NCI-H345 treated with DMSO at 0.1 percent for 48 hours (cell line): ENCODE measurements around the gene FKBP6.
"Not testable (repeated sequence)": the region's sequence is repeated elsewhere in the genome, so short reads cannot be mapped to it uniquely, and the experiment has no call there.

Experiments
- DNase-seq: peaks from one replicate; lab custom pipeline; 2025; ENCODE audit not compliant: unreplicated experiment; lab: John Stamatoyannopoulos, UW

Gene FKBP6, protein sequence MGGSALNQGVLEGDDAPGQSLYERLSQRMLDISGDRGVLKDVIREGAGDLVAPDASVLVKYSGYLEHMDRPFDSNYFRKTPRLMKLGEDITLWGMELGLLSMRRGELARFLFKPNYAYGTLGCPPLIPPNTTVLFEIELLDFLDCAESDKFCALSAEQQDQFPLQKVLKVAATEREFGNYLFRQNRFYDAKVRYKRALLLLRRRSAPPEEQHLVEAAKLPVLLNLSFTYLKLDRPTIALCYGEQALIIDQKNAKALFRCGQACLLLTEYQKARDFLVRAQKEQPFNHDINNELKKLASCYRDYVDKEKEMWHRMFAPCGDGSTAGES

DNA sequence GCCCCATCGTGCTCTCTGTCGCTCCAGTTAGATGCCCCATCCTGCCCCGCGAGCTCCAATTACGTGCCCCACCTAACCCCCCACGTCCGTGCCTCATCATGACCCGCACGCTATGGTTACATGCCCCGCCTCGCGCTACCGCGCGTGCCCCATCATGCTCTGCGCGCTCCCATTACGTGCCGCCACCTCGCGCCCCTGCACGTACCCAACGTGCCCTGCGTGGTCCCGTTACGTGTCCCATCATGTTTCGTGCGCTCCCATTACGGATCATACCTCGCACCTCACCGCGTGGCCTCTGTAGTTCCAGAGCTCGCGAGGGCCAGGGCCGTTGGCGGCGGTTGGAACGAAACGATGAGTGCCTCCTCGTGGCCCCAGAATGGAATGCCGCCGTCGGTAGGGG is at the start of gene FKBP6, which contains the start of gene TRIM50:
FKBP6 (plus strand) TSS at position 240 of the 400 bp plus-strand sequence. CDS start 268 bp downstream, outside the sequence.
TRIM50 (minus strand) TSS at position 161 of the 400 bp plus-strand sequence. CDS start 3,295 bp downstream, outside the sequence.
- not testable (repeated sequence) for DNase-seq

DNA sequence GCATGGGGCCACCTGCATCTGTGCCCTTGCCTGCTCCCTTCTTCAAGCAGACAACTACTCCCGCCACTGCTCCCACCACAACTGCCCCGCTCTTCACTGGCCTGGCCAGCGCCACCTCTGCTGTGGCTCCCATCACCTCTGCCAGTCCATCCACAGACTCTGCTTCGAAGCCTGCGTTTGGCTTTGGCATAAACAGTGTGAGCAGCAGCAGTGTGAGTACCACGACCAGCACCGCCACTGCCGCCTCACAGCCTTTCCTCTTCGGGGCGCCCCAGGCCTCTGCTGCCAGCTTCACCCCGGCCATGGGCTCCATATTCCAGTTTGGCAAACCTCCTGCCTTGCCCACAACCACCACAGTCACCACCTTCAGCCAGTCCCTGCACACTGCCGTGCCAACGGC is 30.7 kb upstream of the FKBP6 start:
- DNase-seq, result not testable (repeated sequence)

DNA sequence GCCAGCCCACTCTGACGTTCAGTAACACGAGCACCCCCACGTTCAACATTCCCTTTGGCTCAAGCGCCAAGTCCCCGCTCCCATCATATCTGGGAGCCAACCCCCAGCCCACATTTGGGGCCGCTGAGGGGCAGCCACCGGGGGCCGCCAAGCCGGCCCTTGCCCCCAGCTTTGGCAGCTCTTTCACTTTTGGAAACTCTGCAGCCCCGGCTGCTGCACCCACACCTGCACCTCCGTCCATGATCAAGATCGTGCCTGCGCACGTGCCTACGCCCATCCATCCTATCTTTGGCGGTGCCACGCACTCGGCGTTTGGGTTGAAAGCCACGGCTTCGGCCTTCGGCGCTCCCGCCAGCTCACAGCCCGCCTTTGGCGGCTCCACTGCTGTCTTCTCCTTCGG is 30.3 kb upstream of the FKBP6 start:
- DNase-seq, result not testable (repeated sequence)

DNA sequence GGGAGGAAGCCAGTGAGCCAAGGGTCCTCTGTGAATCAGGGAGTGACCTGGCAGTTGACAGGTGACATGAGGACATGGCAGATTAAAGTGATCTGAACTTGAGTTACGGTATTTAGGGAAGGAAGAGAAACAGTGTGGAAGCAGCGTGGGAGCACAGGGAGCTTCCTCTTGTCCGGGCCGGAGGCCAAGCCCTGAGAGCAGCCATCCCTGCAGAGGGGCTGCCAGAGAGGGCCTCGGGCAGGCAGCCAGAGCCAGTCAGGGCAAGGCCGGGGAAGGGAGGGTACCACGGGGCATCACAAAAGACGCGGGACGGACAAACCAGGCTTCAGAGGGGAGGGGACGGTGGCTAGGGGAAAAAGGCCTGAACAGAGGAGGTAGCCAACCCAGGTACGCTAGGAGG is 28.1 kb upstream of the FKBP6 start:
- not testable (repeated sequence) for DNase-seq

DNA sequence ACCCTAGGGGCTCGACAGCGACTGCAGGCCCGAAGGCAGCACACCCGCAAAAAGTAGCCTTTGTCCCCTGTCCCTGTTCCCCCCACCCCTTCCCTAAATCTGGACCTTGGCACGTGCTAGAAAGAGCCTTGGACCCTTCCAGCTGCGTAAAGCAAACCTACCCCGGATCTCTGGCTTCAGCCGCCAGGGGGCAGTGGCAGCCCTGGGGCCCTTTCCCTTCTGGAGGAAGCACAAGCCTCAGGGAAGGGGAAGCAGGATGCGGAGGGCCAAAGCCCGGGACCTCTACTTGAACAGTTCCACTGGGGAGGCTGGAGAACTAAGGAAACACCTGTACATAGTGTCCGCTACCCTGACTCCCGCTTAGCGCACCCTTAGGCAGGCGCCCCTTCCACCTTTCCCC is 26.9 kb upstream of the FKBP6 start:
- DNase-seq, result not testable (repeated sequence)

DNA sequence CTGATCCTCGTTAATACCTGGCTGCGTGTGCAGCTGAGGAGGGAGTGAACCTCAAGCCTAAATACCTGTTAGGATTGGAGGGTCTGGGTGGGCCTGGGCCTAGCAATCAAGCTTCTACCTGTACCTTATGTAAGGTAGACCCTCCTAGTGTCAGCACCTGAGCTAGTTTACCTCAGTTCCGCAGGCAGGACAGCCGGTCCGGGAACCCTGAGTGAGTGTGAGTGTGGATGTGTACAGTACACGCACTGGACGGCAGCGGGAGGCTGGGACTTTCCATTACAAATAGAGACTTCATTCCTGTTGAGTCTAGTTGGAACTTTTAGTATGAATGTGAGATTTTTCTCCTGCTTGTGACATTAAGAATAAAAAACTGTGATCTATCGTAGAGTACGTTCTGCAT is 25.1 kb upstream of the FKBP6 start:
- DNase-seq, result not testable (repeated sequence)

DNA sequence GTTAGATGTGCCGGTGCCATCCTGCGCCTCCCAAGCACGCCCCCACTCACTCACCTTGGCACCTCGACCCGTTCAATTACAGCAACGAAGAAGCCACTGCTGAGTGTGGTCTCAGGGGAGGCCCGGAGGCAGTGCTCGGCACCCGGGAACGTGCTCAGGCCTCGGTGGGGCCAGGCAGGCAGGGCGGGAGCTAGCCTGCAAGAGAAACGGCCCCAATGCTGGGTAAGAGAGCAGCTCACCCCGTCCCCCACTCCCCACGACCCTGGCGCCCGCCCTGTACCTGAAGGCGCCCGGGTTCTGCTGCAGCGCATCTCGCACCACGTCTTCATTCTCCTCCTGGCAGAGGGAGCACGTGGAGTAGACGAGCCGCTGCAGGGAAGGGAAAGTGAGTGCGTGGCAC is 24.4 kb upstream of the FKBP6 start:
- DNase-seq, result no peak

DNA sequence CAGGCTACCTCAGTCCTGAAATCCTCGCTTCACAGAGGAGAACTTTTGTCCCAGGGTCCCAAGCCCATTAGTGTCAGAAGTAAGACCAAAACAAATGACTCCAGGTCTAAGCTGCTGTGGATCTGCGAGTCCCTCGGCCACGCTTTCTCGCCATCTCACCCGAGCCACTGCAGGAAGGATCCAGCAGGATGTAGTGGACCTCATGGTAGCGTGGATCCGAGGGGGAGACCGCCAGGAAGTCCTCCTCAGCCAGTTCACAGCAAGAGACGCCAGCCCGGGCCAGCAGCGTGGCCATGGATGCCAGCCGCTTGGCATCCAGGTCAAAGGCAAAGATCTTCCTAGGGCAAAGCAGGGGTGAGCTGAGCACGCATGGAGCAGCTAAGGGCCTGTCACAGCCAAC is 23.9 kb upstream of the FKBP6 start:
- DNase-seq, result no peak

DNA sequence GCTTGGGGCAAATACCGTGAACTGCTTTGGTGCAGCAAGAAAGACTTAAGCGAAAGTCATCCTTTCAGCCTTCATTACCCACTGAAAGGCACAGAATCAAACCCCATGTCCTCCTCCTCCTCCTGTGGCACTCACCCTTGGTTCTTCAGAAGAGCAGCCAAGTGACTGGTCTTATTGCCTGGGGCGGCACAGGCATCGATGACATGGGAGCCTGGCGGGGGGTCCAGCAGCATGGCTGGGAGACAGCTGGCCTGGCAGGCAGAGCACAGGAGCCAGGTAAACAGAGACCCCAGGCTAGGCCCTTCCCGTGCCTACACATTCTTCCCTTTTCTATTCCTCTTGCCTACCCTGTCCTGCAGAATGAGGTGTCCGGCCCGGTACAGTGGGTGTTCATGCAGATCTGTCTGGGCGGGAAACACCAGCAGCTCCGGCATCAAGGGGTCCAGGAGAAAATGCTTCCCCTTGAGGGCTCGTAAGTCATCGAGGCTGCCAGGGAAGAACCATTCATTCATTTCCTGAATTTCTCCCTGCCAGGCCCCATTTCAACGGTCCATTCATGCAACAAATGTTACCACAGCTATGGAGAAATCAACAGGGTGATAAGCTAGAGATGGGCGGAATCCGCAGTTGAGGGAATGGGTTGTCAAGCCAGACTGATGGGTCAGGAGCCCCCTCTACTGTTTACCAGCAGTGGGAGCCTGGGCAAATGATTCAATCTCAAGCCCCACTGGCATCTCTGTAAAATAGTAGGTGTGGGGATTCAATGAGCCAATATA is 23.2 kb upstream of the FKBP6 start:
- not testable (repeated sequence) for DNase-seq

DNA sequence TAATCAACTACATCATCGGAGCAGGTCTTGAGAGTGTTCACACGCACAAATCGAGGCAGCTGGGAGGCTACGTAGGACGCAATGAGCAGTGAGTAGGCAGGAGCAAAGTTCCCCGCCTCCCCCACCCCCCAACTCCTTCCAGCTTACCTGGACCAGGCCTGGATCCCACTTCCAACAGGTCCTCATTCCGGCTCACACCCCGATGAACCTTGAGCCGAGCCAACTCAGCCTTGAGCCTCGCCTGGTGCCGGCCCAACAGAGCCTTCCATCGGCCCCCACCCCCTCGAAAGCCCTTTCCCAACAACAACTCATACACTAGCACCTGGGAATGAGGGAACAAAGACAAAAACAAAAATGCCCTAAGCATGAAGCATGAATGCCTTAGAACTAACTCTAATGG is 20.5 kb upstream of the FKBP6 start:
- DNase-seq, result no peak

DNA sequence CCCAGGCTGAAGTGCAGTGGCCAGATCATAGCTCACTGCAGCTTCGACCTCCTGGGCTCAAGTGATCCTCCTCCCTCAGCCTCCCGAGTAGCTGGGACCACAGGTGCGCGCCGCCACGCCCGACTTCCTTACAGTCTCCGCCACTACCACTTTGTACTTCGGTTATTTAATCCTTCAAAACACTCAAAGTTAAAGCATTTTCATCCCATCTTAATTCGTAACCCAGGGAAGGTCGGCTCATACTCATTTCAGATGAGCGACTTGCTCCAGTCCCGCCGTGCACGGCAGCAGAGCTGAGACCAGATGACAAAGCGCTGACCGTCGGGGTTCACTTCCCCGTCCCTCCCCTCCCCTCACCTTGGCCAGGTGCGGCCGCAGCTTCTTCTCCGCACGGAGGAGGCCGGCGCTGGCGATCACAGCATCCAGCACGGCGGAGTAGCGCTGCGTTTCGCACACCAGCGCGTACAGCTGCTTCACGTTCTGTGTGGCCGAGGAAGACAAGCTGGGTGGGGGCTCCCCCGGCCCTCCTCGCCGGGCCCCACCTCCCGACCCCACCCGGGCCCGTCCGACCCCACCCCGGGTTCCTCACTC is 19.8 kb upstream of the FKBP6 start:
- DNase-seq, result no peak

DNA sequence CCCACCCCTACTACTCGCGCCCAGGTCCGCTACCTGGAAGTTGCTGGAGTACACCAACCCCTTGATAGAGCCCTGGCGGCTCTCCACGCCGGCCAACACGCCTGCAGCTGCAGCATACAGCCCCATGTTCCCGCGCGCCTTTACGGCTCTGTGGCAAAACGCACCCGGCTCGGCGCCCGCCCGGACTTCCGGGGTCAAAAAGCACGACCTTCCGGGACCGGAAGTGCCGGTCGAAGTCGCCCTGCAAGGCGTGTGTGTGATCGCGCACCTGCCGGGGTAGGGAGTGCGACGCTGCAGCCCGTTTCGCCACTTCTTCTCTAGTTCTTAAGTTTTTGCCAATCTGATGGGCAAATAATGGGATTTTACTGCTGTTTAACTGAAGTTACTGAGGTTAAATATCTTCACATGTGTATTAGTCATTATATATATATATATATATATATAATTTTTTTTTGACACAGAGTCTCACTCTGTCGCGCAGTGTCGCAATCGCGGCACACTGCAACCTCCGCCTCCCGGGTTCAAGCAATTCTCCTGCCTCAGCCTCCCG is 19.2 kb upstream of the FKBP6 start, which contains the start of gene NSUN5:
NSUN5 (minus strand) TSS at position 162 of the 550 bp plus-strand sequence; CDS start at position 126, 36 bp downstream.
- DNase-seq, result peak; percentile 63

DNA sequence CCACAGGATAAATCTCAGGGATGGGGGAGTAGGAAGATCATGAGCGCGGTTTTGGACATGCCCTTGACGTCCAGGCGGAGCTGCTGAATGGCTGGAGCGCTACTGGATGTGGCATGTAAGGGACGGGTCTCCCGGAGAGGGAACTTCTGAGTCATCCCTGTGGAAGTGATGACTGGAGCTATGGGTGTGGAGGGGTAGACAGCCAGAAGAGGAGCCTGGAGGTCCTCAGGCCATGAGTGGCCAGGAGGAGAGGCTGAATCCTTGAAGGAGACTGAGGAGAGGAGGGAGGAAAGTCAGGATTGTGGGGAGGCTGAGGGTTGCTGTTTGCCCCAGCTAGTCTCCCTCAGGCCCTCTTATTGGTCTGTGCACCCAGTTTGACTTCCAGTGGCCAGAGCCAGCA is 16.5 kb upstream of the FKBP6 start:
- not testable (repeated sequence) for DNase-seq

DNA sequence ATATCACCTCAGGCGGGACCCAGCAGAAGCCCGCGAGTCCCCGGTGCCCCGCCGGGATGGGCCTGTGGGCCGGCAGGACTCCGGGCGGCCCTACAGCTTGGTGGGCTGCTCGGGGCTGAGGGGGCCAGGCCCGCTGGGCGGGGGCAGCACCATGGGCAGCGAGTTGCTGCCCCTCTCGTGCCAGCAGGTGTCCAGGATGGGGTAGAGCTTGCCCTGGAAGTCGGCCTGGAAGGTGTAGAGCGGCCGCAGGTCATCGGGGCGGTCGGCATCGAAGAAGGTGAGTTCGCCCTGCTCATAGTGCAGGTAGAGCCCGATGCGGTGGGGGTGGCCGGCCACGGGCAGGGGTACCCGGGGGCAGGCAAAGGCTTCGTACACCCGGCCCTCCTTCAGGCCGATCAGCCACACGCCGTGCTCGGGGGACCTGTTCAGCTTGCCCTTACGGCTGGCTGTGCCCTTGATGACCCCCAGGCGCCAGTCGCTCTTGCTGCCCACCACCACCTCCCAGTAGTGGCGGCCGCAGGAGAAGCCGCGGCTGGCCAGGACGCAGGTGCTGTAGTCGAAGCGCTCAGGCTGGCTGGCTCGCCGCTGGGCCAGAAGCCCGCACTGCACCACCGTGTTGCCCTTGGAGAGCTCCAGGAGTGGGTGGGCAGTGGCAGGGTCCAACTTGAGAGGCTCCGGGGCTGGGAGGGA is 15.0 kb upstream of the FKBP6 start:
- DNase-seq, result no peak

DNA sequence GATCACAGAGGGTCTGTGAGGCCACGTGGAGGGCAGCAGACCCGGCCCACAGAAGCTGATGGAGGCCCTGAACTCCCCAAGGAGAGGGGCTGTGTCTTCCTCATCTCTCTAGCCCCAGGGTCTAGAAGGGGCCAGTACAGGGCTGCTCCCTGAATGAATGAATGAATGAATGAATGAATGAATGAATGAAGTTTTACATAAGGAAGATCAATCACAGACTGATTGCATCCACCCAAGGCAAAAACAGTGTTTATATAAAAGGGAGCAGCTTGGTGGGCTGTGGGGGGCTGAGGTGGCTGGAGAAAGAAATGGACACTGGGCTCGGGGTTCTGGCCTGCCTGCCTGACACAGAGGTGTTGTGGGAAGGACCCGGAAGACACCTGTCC is 14.4 kb upstream of the FKBP6 start:
- DNase-seq, result no peak

DNA sequence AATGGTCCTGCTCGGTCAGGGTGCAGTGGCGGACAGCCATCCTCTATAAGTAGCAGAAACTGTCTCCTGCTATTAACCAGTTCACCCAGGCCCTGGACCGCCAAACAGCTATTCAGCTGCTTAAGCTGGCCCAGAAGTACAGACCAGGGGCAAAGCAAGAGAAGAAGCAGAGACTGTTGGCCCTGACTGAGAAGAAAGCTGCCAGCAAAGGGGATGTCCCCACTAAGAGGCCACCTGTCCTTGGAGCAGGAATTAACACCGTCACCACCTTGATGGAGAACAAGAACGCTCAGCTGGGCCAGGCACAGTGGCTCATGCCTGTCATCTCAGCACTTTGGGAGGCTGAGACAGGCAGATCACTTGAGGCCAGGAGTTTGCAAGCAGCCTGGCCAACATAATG is 13.7 kb upstream of the FKBP6 start:
- no peak for DNase-seq

DNA sequence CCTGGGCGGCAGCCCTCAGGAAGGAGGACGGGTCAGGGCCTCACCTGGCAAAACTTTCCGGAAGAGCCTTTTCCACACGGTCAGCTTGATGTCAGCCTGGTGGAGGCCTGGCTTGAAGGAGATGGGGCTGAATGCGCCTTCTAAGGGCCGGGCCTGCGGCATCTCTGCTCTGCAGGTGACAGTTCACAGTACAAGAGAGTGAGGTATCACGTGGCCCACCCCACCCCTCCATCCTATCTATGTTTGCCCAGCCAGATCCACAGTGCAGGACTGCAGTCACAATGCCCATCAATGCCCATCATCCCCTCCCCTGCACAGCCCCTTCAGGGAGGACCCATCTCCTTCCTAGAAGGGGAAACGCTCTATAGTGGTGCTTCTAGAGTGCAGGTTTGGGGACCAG is 11.4 kb upstream of the FKBP6 start:
- DNase-seq, result no peak

DNA sequence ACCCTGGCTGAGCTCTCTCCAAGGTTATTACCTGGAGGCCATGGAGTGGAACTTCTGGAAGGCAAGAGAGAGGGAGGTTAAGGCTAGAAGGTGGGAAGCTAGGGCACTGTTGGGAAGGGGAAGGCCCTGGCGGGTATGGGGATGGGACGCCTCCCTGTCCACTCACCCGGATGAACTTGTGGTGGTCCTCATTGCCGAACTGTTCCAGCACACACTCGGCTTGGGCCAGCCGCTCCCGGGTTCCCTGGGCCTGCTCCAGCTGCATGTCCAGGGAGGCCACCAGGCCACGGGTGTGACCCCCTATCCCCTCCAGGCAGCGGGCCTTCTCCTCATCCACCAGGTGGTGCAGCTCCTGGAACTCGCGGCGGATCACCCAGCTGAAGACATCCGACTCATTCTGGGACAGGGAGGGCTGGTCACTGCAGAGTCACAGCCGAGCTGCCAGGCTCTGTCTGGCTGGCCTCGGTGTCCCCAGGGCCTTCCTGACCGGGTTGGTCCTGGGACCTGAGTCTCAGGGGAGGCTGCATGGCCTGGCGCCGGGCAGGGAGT is 9.2 kb upstream of the FKBP6 start:
- DNase-seq, result not testable (repeated sequence)

DNA sequence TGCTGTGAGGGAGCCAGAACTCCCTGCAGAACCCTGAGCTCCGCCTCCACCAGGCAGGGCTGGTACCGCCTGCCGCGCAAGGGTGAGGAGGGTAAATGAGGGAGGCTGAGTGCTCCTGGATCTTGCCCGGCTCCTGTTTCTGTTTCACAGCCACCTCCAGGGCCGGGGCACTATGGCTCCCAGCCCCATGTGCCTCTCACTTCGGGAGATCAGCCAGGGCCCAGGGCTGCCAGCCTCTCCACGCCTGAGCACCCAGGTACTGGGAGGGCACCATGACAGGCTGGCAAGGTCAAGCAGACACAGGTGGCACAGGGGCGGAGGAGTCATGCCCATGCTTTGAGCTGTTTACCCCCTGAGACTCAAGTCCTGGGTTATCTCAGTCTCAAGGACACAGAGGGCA is 8.4 kb upstream of the FKBP6 start:
- DNase-seq, result not testable (repeated sequence)

DNA sequence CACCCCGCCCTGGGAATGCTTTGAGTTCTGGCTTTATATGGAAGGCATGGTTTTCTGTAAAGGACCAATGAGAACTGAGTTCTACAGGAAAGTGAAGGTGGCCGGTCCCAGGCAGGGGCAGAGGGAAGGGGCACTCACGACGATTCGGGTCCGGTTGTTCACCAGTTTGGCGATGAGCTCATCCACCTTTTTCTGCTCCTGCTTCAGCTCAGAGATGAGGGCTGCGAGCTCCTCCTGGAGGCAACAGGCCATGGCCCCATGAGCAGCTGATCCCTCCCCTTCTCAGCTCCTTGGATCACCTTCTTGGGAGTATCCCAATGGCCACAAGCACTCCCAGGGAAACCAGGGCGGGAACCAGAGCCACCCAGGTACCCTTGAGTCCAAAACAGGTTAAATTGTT is 8.0 kb upstream of the FKBP6 start:
- not testable (repeated sequence) for DNase-seq
